GM18868 (cell line): ENCODE results near the gene TMEM259.

Source experiments
- ATAC-seq: cut with Tn5 transposase; IDR thresholded peaks from one replicate; pipeline ENCODE4 v1.9.1; 2021; ENCODE audit warnings: mild to moderate bottlenecking, moderate library complexity; ENCODE audit not compliant: unreplicated experiment

TMEM259 gene

GRCh38 chr19:1017906-1018305 lies 3.0 kb downstream of the TMEM259 start:
- ATAC-seq = no peak

- no peak for ATAC-seq
Observed at GRCh38 chr19:1017115-1017905, 3.6 kb downstream of the TMEM259 start.

GRCh38 chr19:1016647-1017114 lies 4.2 kb downstream of the TMEM259 start:
- ATAC-seq = no peak

- ATAC-seq = no peak
Observed at GRCh38 chr19:1015782-1016646, 4.9 kb downstream of the TMEM259 start.

GRCh38 chr19:1015061-1015781 lies 5.7 kb downstream of the TMEM259 start:
- no peak for ATAC-seq

- ATAC-seq = no peak
Observed at GRCh38 chr19:1014161-1015060, 6.5 kb downstream of the TMEM259 start.

GRCh38 chr19:1013218-1013617 lies 7.7 kb downstream of the TMEM259 start:
- no peak for ATAC-seq

GRCh38 chr19:1012334-1012733 lies 8.6 kb downstream of the TMEM259 start:
- ATAC-seq = no peak

GRCh38 chr19:1011831-1012333 lies 9.0 kb downstream of the TMEM259 start:
- ATAC-seq = no peak

GRCh38 chr19:1010586-1011510 lies 10.1 kb downstream of the TMEM259 start:
- ATAC-seq = no peak

- ATAC-seq = no peak
Observed at GRCh38 chr19:1009981-1010538, 10.9 kb downstream of the TMEM259 start.

- no peak for ATAC-seq
Observed at GRCh38 chr19:1009041-1009980, 11.6 kb downstream of the TMEM259 start.

GRCh38 chr19:1008268-1009040 lies 12.5 kb downstream of the TMEM259 start:
- ATAC-seq = no peak

- no peak for ATAC-seq
Observed at GRCh38 chr19:1007399-1008251, 13.3 kb downstream of the TMEM259 start.

GRCh38 chr19:1006711-1007398 lies 14.1 kb downstream of the TMEM259 start:
- no peak for ATAC-seq
